Measurements from ENCODE around the gene ZNF532. TPM values are rescaled to one million over a fixed set of nuclear protein-coding genes. Genes with fewer than 3 reads are reported as not detected.

The ZNF532 gene
- total RNA-seq, 1 experiment from 2014 or later: 33.5 TPM

DNA sequence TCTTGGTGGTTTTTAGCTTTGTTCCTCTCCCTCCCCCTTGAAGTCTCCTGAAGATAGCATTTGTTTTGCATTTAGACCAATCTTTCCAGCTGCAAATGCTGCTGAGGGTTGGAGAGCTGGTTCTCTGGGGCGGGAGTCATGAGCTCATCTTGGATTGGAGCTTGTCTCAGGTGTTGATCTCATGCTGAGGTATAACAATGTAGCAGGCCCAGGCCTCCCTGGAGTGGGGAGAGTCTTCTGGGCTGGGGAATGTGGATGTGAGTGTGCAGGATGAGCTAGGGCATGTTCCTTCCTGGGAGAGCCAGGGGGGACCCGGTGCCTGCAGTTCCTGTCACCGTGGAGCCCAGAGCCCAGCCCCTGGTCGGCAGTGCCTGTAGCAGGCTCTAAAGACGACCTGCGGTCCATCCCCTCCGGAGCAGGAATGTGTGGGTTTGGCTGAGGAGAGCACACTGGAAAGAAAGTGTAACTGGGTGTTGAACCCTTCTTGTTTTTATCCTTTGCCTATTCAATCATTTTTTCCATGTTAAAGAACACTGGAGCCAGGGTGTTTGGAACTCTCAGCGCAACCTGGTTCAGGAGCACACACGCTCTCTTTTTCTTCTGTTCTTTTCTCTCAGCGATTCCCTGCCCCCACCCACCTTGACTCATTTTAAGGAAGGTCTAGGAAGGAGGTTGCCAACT lies 2.7 kb downstream of the ZNF532 start:
- DNase-seq (ENCODE audit: low read depth): no peak

DNA sequence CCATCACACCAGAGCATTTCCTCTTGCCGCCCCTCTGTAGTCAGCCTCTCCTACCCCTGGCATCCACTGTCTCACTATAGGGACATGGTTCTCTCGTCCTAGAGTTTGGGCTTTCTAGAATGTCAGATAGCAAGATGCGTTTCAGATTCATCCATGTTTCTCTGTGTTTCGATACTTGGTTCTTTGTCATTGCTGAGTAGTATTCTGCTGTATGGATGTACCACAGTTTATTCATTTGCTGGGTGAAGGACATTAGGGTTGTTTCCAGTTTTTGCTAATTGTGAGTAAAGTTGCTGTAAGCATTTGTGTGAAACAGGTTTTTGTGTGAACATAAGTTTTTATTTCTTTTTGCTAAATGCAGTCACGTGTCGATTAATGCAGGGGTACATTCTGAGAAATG lies 3.8 kb downstream of the ZNF532 start:
- no peak for DNase-seq (ENCODE audit: low read depth)

DNA sequence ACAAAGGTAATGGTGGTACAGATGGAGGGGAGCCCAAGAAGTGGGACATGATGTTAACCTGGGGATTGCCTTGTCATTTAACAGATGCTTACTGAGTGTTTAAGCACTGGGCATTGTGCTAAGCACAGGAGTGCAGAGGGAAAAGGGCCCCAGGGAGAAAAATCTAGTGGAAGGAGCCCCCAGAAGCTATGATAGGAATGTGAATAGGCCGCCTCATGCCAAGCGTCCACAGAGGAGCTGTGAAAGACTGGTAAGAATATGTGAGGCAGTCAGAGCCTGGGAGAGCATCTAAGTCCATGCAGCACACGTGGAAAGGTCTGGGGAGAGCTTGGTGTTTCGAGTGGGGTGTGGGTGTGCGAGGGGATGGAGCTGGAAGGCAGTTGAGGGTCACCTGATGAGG lies 5.5 kb downstream of the ZNF532 start:
- DNase-seq (ENCODE audit: low read depth): no peak

DNA sequence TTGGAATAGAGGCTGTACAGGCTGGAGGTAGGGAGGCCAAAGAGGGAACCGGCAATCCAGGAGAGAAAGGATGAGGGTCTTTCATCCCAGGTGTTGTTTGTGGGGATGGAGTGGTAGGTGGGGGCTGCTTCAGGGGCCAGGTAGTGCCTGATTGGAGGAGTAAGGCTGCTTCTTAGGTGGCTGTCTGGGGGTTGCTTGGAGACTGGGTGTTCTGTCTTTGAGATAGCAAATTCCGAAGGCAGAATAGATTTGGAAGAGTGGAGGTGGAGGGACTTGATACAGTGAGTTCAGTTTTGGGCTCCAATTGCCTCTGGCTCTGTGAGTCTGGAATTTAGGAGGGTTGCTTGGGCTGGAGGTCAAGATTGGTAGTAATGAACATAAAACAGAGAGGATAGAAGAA lies 5.9 kb downstream of the ZNF532 start:
- DNase-seq (ENCODE audit: low read depth): no peak

DNA sequence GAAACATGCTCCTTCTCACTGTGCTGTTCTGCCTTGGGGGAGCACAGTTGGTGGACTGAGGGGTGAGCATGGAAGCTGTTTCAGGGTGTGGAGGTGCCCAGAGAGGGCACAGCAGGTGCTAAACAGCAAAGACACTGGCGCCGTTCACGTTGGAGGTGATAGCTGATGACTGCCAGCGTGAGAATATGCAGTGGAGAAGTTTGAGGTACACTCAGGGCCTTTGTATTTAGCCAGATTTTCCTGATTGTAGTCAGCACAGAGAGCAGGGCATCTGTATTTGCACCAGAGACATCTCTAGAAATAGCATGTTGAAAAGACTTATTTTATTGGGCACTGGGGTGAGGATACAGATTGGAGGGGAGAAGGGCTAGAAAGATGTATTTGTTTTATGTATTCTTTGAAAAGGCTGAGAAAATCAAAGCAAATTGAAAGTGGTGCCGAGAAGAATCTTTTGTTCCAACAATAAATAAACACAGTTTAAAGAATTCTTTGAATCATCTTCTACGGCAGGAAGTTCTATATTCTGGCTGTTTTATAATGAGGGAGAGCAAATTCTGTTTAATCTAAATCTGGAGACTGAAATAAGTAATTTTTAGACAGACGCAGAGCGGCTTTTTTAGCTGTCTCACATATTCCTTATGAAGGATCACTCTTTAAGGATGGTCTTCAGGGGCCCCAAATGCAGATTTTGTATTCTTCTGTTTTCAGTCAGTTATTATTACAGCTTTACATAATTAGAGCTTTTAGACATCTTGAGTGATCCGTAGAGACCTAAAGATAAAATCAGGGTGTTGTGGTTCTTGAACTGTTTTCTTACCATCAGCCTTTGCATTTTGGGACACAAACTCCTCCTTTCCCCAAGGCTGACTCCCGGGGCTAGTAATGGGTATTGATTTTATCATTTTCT lies 7.1 kb downstream of the ZNF532 start:
- no peak for DNase-seq (ENCODE audit: low read depth)

DNA sequence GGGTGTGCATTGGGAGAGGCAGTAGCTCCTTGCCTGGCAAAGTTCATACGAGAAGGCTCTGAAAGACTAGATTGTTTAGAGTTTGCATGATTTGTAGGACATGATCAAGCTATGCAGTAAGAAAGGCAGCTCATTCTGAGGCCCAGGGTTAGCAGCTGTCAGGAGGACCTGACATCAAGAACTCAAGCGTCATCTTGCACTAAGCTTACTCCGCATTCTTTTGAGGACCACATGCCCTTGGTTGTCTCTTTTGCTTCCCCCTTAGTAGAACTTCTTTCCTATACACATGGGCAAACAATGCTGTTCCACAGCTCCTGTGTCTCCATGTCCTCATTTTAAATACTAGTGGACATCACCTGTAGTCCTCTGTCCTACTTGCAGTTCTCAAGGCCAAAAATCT lies 14.0 kb downstream of the ZNF532 start:
- no peak for DNase-seq (ENCODE audit: low read depth)

DNA sequence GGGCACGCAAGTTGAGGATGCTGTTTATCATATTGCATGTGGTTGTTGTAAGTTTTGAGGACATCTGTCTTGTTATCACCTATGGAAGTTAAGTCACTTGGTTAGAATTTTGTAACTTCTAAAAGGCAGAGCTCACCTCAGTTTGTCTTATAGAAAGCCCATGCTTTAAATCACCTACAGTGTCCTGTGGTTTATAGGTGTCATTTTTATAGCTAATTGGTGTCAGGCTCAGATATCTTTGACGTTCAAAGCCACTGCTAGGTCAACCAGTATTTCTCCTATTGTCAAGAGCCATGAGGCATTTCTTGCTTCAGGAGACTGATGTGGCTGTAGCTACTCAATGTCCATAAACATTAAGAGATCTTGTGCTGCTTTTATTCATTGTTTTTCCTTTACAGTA lies 16.8 kb downstream of the ZNF532 start:
- no peak for DNase-seq (ENCODE audit: low read depth)

DNA sequence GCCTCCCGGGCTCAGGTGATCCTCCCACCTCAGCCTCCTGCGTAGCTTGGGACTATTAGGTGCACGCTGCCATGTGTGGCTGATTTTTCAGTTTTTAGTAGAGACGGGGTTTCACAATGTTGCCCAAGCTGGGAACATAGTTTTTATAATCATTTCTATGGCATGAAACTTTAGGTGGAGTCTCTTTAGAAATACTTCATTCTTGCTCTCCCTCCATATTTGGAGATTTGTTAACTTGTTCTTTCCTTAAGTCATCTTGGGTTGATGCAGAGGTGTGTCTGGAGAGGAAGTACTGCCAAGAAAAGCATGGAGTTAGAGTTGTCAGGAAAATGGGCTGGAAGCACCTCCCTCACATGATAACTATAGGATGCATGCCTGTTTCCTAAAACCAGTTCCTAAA lies 17.4 kb downstream of the ZNF532 start:
- no peak for DNase-seq (ENCODE audit: low read depth)

DNA sequence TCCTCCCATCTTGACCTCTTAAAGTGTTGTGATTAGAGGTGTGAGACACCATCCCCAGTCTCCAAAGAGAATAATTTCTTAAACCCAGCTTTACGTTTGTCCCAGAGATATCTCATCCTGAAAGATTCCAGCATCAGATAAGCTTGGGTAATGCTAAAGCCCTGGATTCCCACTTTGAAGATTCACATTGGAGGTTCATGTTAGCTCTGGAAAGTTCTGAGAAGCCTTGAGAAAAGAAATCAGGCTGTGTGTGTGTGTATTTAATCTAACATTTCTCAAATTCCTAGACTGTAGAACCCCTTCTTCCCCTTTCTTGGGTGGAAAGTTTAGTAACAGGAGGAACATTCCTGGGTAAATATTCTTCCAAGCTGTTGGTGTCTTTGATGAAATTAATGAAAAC lies 18.0 kb downstream of the ZNF532 start:
- no peak for DNase-seq (ENCODE audit: low read depth)

DNA sequence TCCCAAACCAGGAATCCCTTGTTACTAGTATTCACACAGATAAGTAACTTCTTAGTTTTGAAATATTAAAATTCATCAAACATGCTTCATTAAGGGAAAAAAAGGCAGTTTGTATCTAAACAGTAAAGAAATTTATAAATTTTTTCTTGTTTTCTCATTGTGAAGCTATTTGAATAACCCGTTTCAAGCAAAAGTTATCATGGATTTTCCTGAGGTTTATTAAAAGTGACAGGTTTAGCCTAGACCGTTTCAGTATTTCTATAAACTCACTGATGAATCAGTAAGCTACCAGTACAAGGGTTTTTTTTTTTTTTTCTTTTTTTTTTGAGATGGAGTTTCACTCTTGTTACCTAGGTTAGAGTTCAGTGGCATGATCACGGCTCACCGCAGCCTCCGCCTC lies 20.0 kb downstream of the ZNF532 start:
- DNase-seq (ENCODE audit: low read depth): no peak

DNA sequence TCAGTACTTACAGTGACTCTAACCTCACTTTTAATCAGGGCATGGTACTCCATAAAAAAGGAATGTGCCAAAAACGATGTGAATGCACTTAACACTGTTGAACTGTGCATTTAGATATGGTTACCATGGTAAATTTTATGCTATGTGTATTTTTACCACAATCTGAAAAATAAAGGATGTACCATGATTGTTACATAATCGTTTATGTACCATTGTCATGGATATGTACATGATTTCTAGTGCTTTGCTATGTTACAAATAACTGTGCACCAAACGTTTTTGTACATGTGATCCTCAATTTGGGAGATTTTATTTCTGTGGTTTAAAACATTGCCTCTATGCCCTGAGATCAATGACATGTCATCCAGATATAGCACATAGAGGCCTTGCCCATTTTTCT lies 21.8 kb downstream of the ZNF532 start:
- DNase-seq (ENCODE audit: low read depth): no peak

DNA sequence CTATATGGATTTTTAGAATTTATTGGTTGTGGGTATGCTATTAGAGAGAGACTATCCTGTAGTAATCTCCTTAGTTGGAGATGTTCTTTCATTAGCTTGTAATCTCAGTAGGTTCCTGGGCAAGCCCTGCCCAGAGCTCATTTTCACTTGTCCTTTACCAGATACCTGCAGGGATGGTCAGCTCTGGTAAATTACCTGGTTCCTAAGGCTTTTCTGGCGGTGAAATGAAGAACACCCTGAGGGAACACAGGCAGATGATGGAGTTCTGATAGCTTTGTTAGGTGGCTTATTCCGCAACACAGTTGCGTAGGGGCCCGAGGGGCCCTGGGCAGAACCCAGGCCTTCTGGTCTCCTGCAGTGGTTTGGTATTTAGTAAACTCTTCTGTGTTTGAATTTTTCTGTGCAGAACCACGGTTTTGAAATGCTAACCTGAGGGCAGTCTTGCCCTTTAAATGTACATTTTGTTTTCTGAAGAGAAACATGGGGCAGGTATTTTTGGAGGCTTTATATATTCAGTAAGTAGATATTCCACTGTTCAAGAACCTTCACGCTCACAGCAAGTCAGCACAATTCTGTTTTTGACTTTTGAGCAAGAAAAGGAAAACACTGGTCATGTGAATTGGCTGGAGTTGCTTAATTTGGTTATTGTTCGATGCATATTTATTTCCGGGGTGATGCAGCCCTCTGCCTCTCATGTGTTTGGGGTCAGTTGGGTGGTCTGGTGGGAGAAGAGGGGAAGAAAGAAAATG lies 22.4 kb downstream of the ZNF532 start:
- no peak for DNase-seq (ENCODE audit: low read depth)

DNA sequence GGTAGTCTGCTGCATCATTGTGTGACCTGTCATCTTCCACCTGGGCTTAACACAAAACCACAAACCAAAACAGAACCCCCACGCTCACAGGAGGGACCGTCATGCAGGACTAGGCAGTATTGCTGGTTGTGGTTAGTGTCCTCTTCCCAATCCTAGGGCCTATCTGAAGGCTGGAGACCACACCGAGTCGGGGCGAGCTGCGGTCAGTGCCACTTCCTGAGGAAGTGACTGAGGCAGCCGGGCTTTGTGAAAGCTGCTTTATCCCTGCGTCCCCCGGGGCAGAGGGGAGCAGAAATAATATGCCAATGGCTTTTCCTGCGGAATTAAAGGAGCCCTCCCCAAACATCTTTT lies 22.9 kb downstream of the ZNF532 start:
- DNase-seq (ENCODE audit: low read depth): no peak

DNA sequence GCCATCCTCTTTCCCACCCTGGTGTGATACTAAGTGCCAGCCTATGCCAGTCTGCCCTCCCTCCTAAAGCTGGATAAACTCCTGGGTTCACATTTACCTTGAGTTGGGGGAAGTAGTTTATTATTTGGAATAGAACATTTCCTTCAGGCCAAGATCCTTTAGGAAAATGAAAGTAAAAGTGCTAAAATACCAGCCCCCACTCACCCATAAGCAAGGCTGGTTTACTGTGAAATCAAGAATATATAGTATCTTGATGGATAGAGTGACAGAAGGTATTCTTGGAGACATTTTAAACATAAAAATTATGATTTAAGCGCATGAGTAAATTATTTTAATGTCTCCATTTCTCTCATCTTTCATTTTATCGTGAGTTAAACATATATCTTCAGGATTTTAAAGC lies 27.1 kb downstream of the ZNF532 start:
- no peak for DNase-seq (ENCODE audit: low read depth)

DNA sequence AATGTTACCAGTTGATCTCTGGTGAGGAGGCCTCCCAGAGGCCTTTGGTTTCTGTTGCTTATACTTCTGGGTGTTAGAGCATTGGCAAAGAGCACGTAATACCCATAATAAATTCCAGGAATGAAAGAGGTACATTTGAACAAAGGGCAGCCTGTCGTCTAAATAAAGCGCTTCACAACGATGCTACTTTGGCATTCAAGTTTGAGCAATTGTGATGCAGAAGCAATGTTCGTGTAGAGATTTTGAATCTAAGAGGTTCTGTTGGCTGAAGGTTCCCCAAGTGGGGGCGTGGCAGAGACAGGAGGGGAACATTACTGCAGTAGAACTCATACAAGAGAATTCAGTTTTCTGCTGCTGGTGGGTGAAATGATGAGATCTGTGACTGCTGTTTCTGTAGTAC lies 27.8 kb downstream of the ZNF532 start:
- DNase-seq (ENCODE audit: low read depth): no peak

DNA sequence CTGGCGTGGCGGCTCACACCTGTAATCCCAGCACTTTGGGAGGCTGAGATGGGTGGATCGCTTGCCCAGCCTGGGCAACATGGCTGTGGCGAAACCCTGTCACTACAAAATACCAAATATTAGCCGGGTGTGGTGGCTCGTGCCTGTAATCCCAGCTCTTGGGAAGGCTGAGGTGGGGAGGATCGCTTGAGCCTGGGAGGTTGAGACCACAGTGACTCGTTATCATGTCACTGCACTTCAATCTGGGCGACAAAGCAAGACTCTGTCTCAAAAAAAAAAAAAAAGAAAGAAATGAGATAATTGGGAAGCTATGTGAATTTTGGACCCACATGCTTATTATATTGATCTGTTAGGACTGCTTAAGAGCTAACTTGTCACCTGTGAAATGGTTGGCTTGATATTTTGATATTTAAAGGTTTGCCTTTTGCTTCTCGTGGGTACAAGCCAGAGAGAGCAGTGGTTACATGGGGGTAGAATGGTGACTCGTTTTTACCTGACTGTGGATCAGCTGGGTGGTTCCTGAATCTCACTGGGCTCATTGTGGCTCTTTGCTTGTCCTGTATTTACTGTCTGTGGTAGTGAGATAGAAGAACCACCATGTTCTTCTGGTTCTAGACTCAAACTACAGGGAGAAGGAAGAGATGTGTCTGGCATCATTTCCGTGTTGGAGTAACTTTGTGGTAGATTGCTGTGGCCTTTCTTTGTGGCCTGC lies 28.9 kb downstream of the ZNF532 start:
- peak; percentile 54 for DNase-seq (ENCODE audit: low read depth)

DNA sequence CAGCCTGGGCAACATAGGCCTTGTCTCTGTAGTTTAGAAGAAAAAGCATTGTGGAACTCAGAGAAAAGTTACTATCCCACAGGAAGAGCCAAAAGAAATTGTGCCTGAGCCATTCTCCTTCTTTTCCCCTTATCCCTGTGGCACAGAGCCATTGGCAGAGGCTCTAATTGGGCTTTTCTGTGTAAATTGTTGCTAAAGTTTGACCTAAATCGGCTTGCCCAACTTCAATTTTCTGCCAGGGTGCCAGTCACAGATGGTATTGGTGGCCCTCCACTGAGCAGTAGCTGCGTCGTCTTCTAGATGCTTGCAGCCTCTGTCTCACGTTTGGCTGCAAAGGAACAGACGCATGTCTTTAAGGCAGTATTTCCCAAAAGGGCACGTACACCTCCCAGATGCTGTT lies 30.3 kb downstream of the ZNF532 start:
- no peak for DNase-seq (ENCODE audit: low read depth)

DNA sequence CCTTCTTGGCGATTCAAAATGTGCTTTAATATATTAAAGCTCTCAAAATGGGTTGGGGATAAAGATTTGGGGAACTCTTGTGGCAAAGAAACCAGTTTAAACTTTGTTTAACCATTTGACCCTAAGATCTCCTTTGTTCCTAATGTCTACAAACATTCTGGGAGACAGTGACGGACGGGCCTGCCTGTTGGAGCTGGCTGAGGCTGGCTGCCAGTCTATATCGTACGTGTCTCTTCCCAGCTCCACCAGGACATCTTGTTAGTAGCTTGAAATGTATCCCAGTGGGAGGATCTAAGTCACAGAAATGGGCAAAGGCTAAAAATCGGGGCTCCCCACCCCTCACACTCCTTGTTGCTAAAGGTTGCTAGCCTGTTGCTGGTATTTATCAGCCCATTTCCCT lies 30.7 kb downstream of the ZNF532 start:
- no peak for DNase-seq (ENCODE audit: low read depth)

DNA sequence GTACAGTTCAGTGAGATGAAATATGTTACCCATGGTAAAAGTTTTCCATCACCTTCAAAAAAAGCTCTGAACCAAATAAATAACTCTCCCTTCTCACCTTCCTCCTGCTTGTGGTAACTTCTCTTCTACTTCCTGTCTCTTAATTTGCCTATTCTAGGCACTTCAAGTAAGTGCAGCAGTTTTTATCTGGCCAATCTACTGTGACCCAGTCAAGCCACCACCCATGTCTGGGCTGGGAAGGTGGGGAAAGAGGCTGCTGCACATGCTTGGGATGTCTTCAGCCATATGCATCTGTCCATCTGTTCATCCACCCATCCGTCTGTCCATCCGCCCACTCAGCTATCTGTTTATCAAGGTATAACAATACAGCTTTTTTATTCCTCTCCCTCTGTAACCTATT lies 31.6 kb downstream of the ZNF532 start:
- DNase-seq (ENCODE audit: low read depth): no peak

DNA sequence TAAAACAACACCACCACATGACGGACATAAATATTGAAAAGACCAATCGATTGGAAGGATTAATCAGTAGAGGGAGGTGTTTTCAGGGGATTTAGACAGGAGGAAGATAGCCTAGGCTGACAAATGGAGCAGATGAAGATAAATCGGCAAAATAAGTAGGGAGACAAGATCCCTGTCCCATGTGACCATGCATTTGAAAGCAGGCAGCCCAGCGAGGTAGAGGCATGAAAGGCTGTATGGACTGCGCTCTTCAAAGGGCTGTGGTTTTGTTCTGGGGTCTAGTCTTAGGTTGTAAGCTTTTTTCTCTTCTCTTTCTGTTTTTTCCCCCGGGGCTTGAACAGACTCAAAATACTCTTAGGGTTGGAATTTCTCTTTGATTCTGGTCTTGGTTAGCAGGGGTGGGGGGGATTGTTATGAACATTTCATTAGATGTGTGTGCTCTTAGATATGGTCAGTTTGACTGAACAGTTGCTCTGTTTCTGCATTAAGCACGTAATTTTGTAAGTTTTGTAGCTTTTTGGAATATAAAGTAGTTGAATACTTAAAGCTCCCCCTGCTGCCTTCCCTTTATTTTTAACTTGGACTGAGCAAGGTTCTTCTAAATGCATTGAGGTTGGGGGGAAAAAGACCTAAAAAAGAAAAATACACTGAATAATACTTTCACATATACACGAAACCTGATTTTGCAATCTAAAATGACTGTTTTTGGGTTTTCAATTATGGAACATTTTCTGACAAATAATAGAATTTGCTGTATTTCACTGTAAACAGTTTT lies 32.2 kb downstream of the ZNF532 start:
- DNase-seq (ENCODE audit: low read depth): no peak

Data from LHCN-M2 (cell line).